ENCODE results near the gene INVS. TPM values are rescaled to one million over a fixed set of nuclear protein-coding genes. Genes with fewer than 3 reads are reported as not detected.

The INVS gene
- total and polyA plus RNA-seq, 2 of the 13 experiments (the other 11 are each of a cell fraction or from before 2014, with no cell fraction given) = 11.3 to 16.3 TPM

GRCh38 chr9:100098887-100099721 lies at the start of gene INVS, which contains the start of gene ERP44 (continued):
- TF ChIP-seq MLXIP (CRISPR knock-in tag; IDR thresholded peaks at IDR 0.05; ENCODE audit: borderline replicate concordance) (no peak), ZNF605 (CRISPR knock-in tag; IDR thresholded peaks at IDR 0.05) (peak; percentile 0; the same call in 1 of the 2 replicates), IRF2 (CRISPR knock-in tag; IDR thresholded peaks at IDR 0.05) (peak; percentile 83; the same call in 1 of the 2 replicates), GPBP1L1 (CRISPR knock-in tag; IDR thresholded peaks at IDR 0.05) (no peak), ZNF768 (CRISPR knock-in tag; IDR thresholded peaks at IDR 0.05) (peak; percentile 61), ZNF335 (CRISPR knock-in tag; IDR thresholded peaks at IDR 0.05) (peak; percentile 96), NONO (IDR thresholded peaks at IDR 0.05) (no peak), NONO (CRISPR knock-in tag; conservative IDR thresholded peaks at IDR 0.05) (peak; percentile 69; the same call in 1 of the 2 replicates), BCL6 (CRISPR knock-in tag; IDR thresholded peaks at IDR 0.05) (no peak), RFX3 (CRISPR knock-in tag; IDR thresholded peaks at IDR 0.05) (no peak), ZBTB14 (CRISPR knock-in tag; IDR thresholded peaks at IDR 0.05) (no peak), SMC3 (IDR thresholded peaks at IDR 0.05; ENCODE audit: low read length) (no peak), ZBTB4 (CRISPR knock-in tag; IDR thresholded peaks at IDR 0.05; ENCODE audit: borderline replicate concordance) (no peak), SALL1 (CRISPR knock-in tag; IDR thresholded peaks at IDR 0.05) (no peak; the same call in 1 of the 2 replicates), ZNF564 (CRISPR knock-in tag; IDR thresholded peaks at IDR 0.05) (no peak; the same call in 1 of the 2 replicates), ZNF639 (CRISPR knock-in tag; conservative IDR thresholded peaks at IDR 0.05) (no peak; the same call in 1 of the 2 replicates), NFIC (IDR thresholded peaks at IDR 0.05; ENCODE audit: low read length) (no peak), ZNF780A (CRISPR knock-in tag; IDR thresholded peaks at IDR 0.05) (no peak), FOXA3 (CRISPR knock-in tag; IDR thresholded peaks at IDR 0.05) (no peak)

All from HepG2 (cell line).